Activated naive CD4-positive, alpha-beta T cell treated with anti-CD3 and anti-CD28 coated beads, Interleukin-2, amount 50 U/mL, for 16 hours (primary cell): ENCODE measurements around the gene TMEM139.
"Not testable (repeated sequence)": the region's sequence is repeated elsewhere in the genome, so short reads cannot be mapped to it uniquely, and the experiment has no call there.

Source experiments
- DNase-seq: peaks from one replicate; pipeline ENCODE4 v3.0.0-alpha.2; 2020

The TMEM139 gene

GRCh38 chr7:143259765-143260164 is 25.0 kb upstream of the TMEM139 start:
- DNase-seq, result no peak

- DNase-seq, result no peak
Observed at GRCh38 chr7:143261901-143262300, 22.9 kb upstream of the TMEM139 start.

GRCh38 chr7:143263266-143264195 is 21.2 kb upstream of the TMEM139 start, which contains the start of gene GSTK1:
Gene GSTK1 (plus strand): TSS chr7:143263441. CDS start chr7:143263514, 73 bp downstream.
- peak; percentile 84 for DNase-seq

- not testable (repeated sequence) for DNase-seq
Observed at GRCh38 chr7:143264196-143264568, 20.6 kb upstream of the TMEM139 start.

GRCh38 chr7:143265017-143265693 is 19.6 kb upstream of the TMEM139 start:
- DNase-seq, result no peak

GRCh38 chr7:143269251-143269650 is 15.5 kb upstream of the TMEM139 start:
- DNase-seq, result no peak

GRCh38 chr7:143271240-143271639 is 13.5 kb upstream of the TMEM139 start:
- no peak for DNase-seq

- no peak for DNase-seq
Observed at GRCh38 chr7:143272871-143273270, 11.9 kb upstream of the TMEM139 start.

- no peak for DNase-seq
Observed at GRCh38 chr7:143279186-143280098, 5.3 kb upstream of the TMEM139 start.

- no peak for DNase-seq
Observed at GRCh38 chr7:143280160-143280559, 4.6 kb upstream of the TMEM139 start.

- no peak for DNase-seq
Observed at GRCh38 chr7:143280566-143280965, 4.2 kb upstream of the TMEM139 start.

GRCh38 chr7:143281529-143281928 is 3.2 kb upstream of the TMEM139 start:
- no peak for DNase-seq

- DNase-seq, result no peak
Observed at GRCh38 chr7:143282124-143282523, 2.6 kb upstream of the TMEM139 start.

GRCh38 chr7:143283381-143283780 is 1.4 kb upstream of the TMEM139 start:
- DNase-seq, result no peak

- DNase-seq, result no peak
Observed at GRCh38 chr7:143285470-143285778, 666 bp downstream of the TMEM139 start.

- DNase-seq, result no peak
Observed at GRCh38 chr7:143285806-143286521, 1.2 kb downstream of the TMEM139 start.

- no peak for DNase-seq
Observed at GRCh38 chr7:143286522-143286890, 1.7 kb downstream of the TMEM139 start.

- no peak for DNase-seq
Observed at GRCh38 chr7:143287339-143287934, 2.7 kb downstream of the TMEM139 start.

GRCh38 chr7:143287935-143288826 is 3.4 kb downstream of the TMEM139 start, which contains the start of gene CASP2:
Gene CASP2 (plus strand): TSS chr7:143288351. CDS start chr7:143288456, 105 bp downstream.
- peak; percentile 99 for DNase-seq

GRCh38 chr7:143288836-143289235 is 4.1 kb downstream of the TMEM139 start:
- DNase-seq, result no peak

GRCh38 chr7:143289421-143289820 is 4.7 kb downstream of the TMEM139 start:
- no peak for DNase-seq
